Subcutaneous abdominal adipose tissue (tissue), 5 donors: Measurements from ENCODE around the gene ASTN2.

Experiments used
- H3K27ac ChIP-seq: one replicate; pipeline ENCODE4 v1.7.0; 2013; ENCODE audit warnings: low read depth, mild to moderate bottlenecking, inconsistent platforms, low read length, moderate library complexity
- H3K27me3 ChIP-seq, 5 donors: one replicate each; pipeline ENCODE4 v1.7.0; 2013; ENCODE audit warnings: low read length in 5 of 5, inconsistent platforms in 1 of 5; ENCODE audit not compliant: control insufficient read depth in 5 of 5, insufficient read depth in 4 of 5
- H3K36me3 ChIP-seq, 5 donors: one replicate each; pipeline ENCODE4 v1.7.0; 2013; ENCODE audit warnings: low read length in 5 of 5; ENCODE audit not compliant: control insufficient read depth in 5 of 5, insufficient read depth in 5 of 5
- H3K4me1 ChIP-seq, 5 donors: one replicate each; pipeline ENCODE4 v1.7.0; 2013; ENCODE audit warnings: low read length in 5 of 5, mild to moderate bottlenecking in 3 of 5, moderate library complexity in 1 of 5; ENCODE audit not compliant: control insufficient read depth in 5 of 5, insufficient read depth in 5 of 5
- H3K4me3 ChIP-seq, 5 donors: one replicate each; pipeline ENCODE4 v1.7.0; 2013; ENCODE audit warnings: low read length in 5 of 5, low read depth in 1 of 5
- H3K9ac ChIP-seq, 5 donors: one replicate each; pipeline ENCODE4 v1.7.0; 2013; ENCODE audit warnings: low read length in 5 of 5, mild to moderate bottlenecking in 4 of 5, moderate library complexity in 3 of 5
- H3K9me3 ChIP-seq, 5 donors: one replicate each; pipeline ENCODE4 v1.7.0; 2013; ENCODE audit warnings: low read length in 5 of 5; ENCODE audit not compliant: control insufficient read depth in 5 of 5
- donor health status: healthy.
- donor health status: healthy.
- donor health status: healthy.
- donor health status: healthy.
- donor health status: healthy.

The ASTN2 gene, protein sequence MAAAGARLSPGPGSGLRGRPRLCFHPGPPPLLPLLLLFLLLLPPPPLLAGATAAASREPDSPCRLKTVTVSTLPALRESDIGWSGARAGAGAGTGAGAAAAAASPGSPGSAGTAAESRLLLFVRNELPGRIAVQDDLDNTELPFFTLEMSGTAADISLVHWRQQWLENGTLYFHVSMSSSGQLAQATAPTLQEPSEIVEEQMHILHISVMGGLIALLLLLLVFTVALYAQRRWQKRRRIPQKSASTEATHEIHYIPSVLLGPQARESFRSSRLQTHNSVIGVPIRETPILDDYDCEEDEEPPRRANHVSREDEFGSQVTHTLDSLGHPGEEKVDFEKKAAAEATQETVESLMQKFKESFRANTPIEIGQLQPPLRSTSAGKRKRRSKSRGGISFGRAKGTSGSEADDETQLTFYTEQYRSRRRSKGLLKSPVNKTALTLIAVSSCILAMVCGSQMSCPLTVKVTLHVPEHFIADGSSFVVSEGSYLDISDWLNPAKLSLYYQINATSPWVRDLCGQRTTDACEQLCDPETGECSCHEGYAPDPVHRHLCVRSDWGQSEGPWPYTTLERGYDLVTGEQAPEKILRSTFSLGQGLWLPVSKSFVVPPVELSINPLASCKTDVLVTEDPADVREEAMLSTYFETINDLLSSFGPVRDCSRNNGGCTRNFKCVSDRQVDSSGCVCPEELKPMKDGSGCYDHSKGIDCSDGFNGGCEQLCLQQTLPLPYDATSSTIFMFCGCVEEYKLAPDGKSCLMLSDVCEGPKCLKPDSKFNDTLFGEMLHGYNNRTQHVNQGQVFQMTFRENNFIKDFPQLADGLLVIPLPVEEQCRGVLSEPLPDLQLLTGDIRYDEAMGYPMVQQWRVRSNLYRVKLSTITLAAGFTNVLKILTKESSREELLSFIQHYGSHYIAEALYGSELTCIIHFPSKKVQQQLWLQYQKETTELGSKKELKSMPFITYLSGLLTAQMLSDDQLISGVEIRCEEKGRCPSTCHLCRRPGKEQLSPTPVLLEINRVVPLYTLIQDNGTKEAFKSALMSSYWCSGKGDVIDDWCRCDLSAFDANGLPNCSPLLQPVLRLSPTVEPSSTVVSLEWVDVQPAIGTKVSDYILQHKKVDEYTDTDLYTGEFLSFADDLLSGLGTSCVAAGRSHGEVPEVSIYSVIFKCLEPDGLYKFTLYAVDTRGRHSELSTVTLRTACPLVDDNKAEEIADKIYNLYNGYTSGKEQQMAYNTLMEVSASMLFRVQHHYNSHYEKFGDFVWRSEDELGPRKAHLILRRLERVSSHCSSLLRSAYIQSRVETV (N-terminal part only)

DNA sequence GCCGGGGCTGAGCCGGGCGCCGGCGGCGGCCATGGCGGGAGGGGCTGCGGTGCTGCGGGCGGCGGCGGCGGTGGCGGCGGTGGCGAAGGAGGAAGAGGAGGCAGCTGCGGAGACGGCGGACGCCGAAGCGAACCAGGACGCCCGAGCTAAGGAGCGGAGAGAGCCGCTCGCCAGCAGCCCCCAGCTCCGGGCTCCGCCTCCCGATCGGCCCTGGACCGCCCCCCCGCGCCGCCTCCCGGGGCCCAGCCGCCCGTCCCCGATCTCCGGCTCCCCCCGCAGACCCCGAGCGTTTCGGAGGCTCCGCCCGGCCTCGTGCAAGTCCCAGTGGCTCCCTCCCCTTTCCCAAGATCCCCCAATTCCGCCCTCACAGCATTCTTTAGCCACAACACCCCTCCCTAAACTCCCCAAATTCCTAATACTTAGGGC lies at the start of gene ASTN2:
TSS of gene ASTN2 (minus strand) at position 152 of the 426 bp plus-strand sequence. CDS start at position 33, 119 bp downstream.
- no peak within 1 kb of the TSS for H3K27ac ChIP-seq
- no peak within 1 kb of the TSS for H3K9ac ChIP-seq

DNA sequence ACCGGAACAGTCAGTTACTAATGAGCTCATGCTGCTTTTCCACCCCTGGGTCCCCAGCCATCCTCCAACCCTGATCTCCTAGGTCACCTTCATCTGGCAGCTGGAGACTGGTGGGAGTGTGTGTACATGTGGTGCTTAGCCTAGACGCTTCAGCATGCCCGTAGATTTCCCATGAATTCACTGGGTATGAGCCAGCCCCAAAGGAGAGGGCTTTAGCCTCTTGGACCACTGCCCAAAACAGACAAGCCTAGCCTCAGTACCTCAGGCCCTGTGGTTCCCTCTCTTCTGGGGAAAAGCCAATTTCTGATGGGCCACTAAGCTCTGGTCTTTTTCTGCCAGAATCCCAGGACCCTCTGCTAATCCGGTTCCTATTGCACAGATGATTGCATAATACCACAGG lies 48.0 kb upstream of the ASTN2 start:
- H3K27me3 ChIP-seq: peaks cover 0 to 9% (median 0%) of the 10 kb centered on the region in 5 donors
- no peak overlapping the region for H3K4me3 ChIP-seq
- H3K36me3 ChIP-seq: no peaks in the 10 kb centered on the region
- no peaks in the 10 kb centered on the region for H3K9me3 ChIP-seq
- no peaks in the 10 kb centered on the region for H3K4me1 ChIP-seq
- H3K9ac ChIP-seq: no peak overlapping the region
- no peak overlapping the region for H3K27ac ChIP-seq

More for the DNA sequence above, at the start of gene ASTN2:
- H3K4me1 ChIP-seq: peaks cover 0 to 22% (median 18%) of the 10 kb centered on the region in 5 donors
- H3K9me3 ChIP-seq: no peaks in the 10 kb centered on the region
- no peaks in the 10 kb centered on the region for H3K36me3 ChIP-seq
- H3K4me3 ChIP-seq: peak within 1 kb of the TSS in 4 of 5 donors; percentile 22 to 62 (median 44)
- H3K27me3 ChIP-seq: peaks cover 33 to 47% (median 39%) of the 10 kb centered on the region in 5 donors

DNA sequence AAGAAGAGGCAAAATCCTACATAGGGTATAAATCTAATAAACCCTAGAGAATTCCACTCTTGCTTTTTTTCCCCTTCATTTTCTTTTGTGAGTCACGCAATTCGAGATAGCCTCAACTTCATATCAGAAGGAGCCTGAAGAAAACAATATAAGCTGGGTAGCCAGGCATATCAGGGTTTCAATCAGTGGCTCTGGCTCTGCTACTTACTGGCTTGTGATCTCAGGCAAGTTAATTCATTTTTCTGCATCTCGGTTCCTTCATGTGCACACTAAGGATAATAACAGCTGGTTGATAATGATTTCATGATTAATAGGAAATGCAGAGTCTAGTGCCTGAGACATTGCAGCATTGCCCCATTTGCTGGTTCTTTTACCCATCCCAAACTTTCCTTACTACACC lies 46.5 kb upstream of the ASTN2 start:
- Histone ChIP-seq H3K4me1 (no peaks in the 10 kb centered on the region), H3K27me3 (peaks cover 0 to 9% (median 0%) of the 10 kb centered on the region in 5 donors), H3K27ac (no peak overlapping the region), H3K36me3 (no peaks in the 10 kb centered on the region), H3K9ac (no peak overlapping the region), H3K4me3 (no peak overlapping the region), H3K9me3 (no peaks in the 10 kb centered on the region)

DNA sequence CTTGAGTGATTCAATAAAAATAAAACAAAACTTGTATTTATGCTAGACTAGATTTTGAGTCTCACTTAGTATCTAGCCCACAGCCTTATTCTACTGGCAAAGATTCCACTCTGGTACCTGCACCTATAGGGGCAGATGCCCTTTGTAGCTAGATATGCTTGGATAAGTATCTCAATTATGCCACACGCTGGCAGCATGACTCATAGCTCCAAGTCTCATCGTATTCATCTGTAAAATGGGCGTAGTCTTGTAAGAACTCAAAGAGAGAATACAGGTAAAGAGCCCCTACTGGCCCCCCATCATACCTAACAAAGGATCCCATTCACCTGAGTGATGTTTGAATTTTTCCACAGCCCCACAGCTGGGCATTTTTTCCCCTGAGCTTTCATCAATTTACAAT lies 45.9 kb upstream of the ASTN2 start:
- H3K27ac ChIP-seq: no peak overlapping the region
- no peaks in the 10 kb centered on the region for H3K36me3 ChIP-seq
- no peaks in the 10 kb centered on the region for H3K4me1 ChIP-seq
- H3K27me3 ChIP-seq: peaks cover 0 to 9% (median 2%) of the 10 kb centered on the region in 5 donors
- no peak overlapping the region for H3K4me3 ChIP-seq
- H3K9ac ChIP-seq: no peak overlapping the region
- H3K9me3 ChIP-seq: no peaks in the 10 kb centered on the region

DNA sequence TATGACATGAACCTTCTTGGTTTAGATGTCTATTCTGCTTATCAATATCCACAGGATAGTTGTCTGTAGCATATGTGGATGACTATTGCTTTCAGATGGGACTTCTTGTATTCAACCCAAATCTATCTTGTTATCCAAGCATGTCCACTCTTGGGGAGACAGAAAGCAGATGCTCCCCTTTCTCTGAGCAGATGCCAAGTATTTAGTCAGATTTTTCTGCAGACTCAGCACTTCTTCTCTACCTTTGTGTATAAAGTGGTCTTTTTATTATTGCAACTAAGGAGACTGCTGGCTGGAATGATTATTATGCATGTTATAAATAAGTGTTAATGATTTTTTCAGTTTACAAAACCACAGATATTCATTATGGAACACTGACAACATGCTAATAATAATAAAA lies 45.1 kb upstream of the ASTN2 start:
- Histone ChIP-seq H3K27me3 (peaks cover 0 to 5% (median 2%) of the 10 kb centered on the region in 5 donors), H3K9me3 (no peaks in the 10 kb centered on the region), H3K36me3 (no peaks in the 10 kb centered on the region), H3K27ac (no peak overlapping the region), H3K9ac (no peak overlapping the region), H3K4me3 (no peak overlapping the region), H3K4me1 (no peaks in the 10 kb centered on the region)

DNA sequence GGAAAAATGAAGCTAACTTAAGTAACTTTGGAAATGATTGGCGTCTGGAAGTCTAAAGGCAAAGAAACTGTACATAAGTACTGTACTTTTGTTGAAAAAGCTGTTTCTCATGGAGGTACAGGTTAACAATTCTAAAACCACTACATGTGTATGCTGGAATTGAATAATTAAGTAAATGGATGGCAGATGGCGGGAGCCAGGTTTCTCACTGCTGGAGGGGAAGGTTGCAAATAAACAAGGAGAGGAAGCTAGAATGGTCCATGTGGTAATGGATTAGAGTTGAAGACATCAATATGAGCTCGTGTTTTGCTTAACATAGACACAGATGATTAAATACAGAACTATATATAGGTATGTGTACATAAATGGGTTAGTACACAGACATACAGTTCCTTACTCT lies 43.2 kb upstream of the ASTN2 start:
- Histone ChIP-seq H3K27ac (no peak overlapping the region), H3K4me3 (no peak overlapping the region), H3K27me3 (peaks cover 0 to 5% (median 2%) of the 10 kb centered on the region in 5 donors), H3K36me3 (no peaks in the 10 kb centered on the region), H3K9ac (no peak overlapping the region), H3K9me3 (no peaks in the 10 kb centered on the region), H3K4me1 (no peaks in the 10 kb centered on the region)

DNA sequence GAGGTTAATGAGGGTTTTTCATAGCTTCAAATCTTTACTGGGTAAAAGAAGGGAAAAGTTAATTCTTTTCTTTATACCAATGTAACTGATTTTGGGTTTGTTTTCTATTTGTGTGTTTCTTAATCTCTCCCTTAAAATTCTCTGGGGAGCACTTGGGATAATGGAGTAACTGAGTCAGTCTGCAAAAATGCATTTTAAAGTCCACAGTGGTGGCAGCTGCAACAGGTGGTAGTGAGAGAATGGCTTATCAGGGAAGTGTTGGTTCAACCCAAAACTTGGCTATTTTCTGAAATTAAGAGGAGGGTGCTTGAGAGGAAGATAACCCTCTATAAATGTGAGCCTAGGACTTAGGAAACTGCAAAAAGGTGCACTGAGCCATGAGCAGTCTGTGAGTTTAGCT lies 39.9 kb upstream of the ASTN2 start:
- Histone ChIP-seq H3K4me1 (no peaks in the 10 kb centered on the region), H3K36me3 (no peaks in the 10 kb centered on the region), H3K9me3 (no peaks in the 10 kb centered on the region), H3K9ac (no peak overlapping the region), H3K27ac (no peak overlapping the region), H3K27me3 (peaks cover 0 to 2% (median 0%) of the 10 kb centered on the region in 5 donors), H3K4me3 (no peak overlapping the region)

DNA sequence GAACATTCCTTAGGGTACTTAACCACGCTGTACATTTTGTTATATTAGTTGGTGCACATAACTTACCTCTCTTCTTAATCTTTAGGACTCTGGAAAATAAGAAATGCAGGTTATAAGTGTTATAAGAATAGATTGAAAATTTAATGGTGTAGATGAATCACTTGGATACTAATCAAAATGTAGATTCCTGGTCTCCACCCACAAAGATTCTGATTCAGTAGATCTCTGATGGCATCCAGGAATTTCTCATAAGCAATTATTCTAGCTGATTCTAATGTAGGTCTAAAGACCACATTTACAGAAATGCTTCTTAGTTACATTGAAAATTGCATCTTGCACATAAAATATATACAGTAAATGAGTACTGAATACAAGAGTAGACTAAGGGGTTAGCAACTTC lies 38.9 kb upstream of the ASTN2 start:
- Histone ChIP-seq H3K9ac (no peak overlapping the region), H3K9me3 (no peaks in the 10 kb centered on the region), H3K4me1 (no peaks in the 10 kb centered on the region), H3K36me3 (no peaks in the 10 kb centered on the region), H3K27me3 (peaks cover 0 to 2% (median 0%) of the 10 kb centered on the region in 5 donors), H3K4me3 (no peak overlapping the region), H3K27ac (no peak overlapping the region)

DNA sequence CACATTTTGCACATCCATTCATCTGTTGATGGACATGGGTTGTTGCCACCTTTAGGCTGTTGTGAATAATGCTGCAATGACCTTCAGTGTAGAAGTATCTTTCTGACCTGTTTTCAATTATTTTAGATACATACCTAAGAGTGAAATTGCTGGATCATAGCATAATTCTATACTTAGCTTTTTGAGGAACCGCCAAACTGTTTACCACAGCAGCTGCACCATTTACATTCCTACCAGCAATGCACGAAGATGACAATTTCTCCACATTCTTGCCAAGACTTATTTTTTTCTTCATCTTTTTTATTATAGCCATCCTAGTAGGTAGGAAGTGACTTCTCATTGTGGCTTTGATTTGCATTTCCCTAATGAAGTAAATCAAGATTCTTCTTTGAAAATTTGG lies 36.5 kb upstream of the ASTN2 start:
- no peak overlapping the region for H3K4me3 ChIP-seq
- H3K9me3 ChIP-seq: no peaks in the 10 kb centered on the region

More for the DNA sequence above, 36.5 kb upstream of the ASTN2 start:
- Histone ChIP-seq H3K36me3 (no peaks in the 10 kb centered on the region), H3K27ac (no peak overlapping the region), H3K27me3 (peaks cover 0 to 2% (median 0%) of the 10 kb centered on the region in 5 donors), H3K4me1 (no peaks in the 10 kb centered on the region), H3K9ac (no peak overlapping the region)
